CD14-positive monocyte (primary cell): ENCODE results near the gene CNFN. TPM values are rescaled to one million over a fixed set of nuclear protein-coding genes. Genes with fewer than 3 reads are reported as not detected.
A peak's percentile ranks its signal among the peaks of the same experiment; 100 is the strongest.

ENCODE experiments used
- DNase-seq, 3 donors: peaks; one replicate each; pipeline ENCODE4 v3.0.0-alpha.2; 2011 to 2022
- H2AFZ ChIP-seq: 2 replicates; pipeline ENCODE4 v1.6.0; 2012; ENCODE audit warnings: mild to moderate bottlenecking, low read depth, low read length, inconsistent platforms; ENCODE audit not compliant: insufficient read depth, poor library complexity, severe bottlenecking
- H3K27ac ChIP-seq, 2 donors: 1 replicate in 1 of 2; 2 replicates in 1 of 2; pipeline ENCODE4 v1.5.1; 2012 to 2013; ENCODE audit warnings: low read length in 2 of 2, control low read depth in 1 of 2, inconsistent platforms in 1 of 2, low read depth in 1 of 2, mild to moderate bottlenecking in 1 of 2
- H3K27me3 ChIP-seq, 2 donors: one replicate each; pipeline versions ENCODE4 v1.6.0 to v1.6.1; 2011 to 2013; ENCODE audit warnings: low read length in 2 of 2; ENCODE audit not compliant: control insufficient read depth in 2 of 2, insufficient read depth in 2 of 2
- H3K36me3 ChIP-seq, 2 donors: replicated peaks in 1 of 2; 1 replicate in 1 of 2; 2 replicates in 1 of 2; pipeline versions ENCODE4 v1.5.1 to v1.6.1; 2012 to 2013; ENCODE audit warnings: low read length in 2 of 2, control low read depth in 1 of 2, inconsistent platforms in 1 of 2, mild to moderate bottlenecking in 1 of 2; ENCODE audit not compliant: insufficient read depth in 2 of 2, control insufficient read depth in 1 of 2
- H3K4me1 ChIP-seq, 2 donors: 1 replicate in 1 of 2; 2 replicates in 1 of 2; pipeline versions ENCODE4 v1.5.1 to v1.6.1; 2012 to 2013; ENCODE audit warnings: low read length in 2 of 2, control low read depth in 1 of 2, inconsistent platforms in 1 of 2, mild to moderate bottlenecking in 1 of 2, moderate library complexity in 1 of 2; ENCODE audit not compliant: insufficient read depth in 2 of 2, control insufficient read depth in 1 of 2
- H3K4me2 ChIP-seq: replicated peaks from 2 replicates; pipeline ENCODE3; 2012; ENCODE audit warnings: low read length, moderate library complexity, mild to moderate bottlenecking; ENCODE audit not compliant: poor library complexity, severe bottlenecking; ENCODE audit errors: extremely low read depth
- H3K4me3 ChIP-seq, 3 experiments: fragments of 200-600 bp in 1 of 3; sonication (generic) in 1 of 3; replicated peaks in 1 of 3; 1 replicate in 2 of 3; 2 replicates in 1 of 3; pipeline ENCODE4 v1.5.1; 2011 to 2013; ENCODE audit warnings: low read length in 3 of 3, mild to moderate bottlenecking in 3 of 3, control low read depth in 2 of 3, low read depth in 2 of 3, inconsistent platforms in 1 of 3, moderate library complexity in 1 of 3
- H3K79me2 ChIP-seq: 2 replicates; pipeline ENCODE4 v1.6.0; 2012; ENCODE audit warnings: mild to moderate bottlenecking, control low read depth, inconsistent platforms, low read length, moderate library complexity; ENCODE audit not compliant: insufficient read depth
- H3K9ac ChIP-seq: 2 replicates; pipeline ENCODE4 v1.6.0; 2017; ENCODE audit warnings: low read length, mild to moderate bottlenecking; ENCODE audit not compliant: insufficient read depth, poor library complexity, severe bottlenecking
- H3K9me3 ChIP-seq, 2 donors: replicated peaks in 1 of 2; 1 replicate in 1 of 2; 2 replicates in 1 of 2; pipeline versions ENCODE4 v1.5.1 to v1.6.1; 2012 to 2013; ENCODE audit warnings: low read length in 2 of 2, control low read depth in 1 of 2; ENCODE audit not compliant: control insufficient read depth in 1 of 2, insufficient read depth in 1 of 2
- H4K20me1 ChIP-seq: 2 replicates; pipeline ENCODE4 v1.6.0; 2012; ENCODE audit warnings: mild to moderate bottlenecking, low read length, control low read depth, moderate library complexity; ENCODE audit not compliant: insufficient read depth
- H3K27ac Mint-ChIP-seq, 7 donors: one replicate each; pipeline ENCODE4 v1.8.0; 2020; ENCODE audit warnings: mild to moderate bottlenecking in 7 of 7, mixed read lengths in 7 of 7, moderate library complexity in 6 of 7, inconsistent platforms in 2 of 7
- H3K27me3 Mint-ChIP-seq, 3 donors: one replicate each; pipeline ENCODE4 v1.8.0; 2021 to 2022; ENCODE audit warnings: low read depth in 3 of 3, mild to moderate bottlenecking in 3 of 3, mixed read lengths in 3 of 3, moderate library complexity in 3 of 3, inconsistent platforms in 1 of 3
- H3K36me3 Mint-ChIP-seq, 2 donors: one replicate each; pipeline ENCODE4 v1.8.0; 2020; ENCODE audit warnings: mixed read lengths in 2 of 2, inconsistent platforms in 1 of 2, mild to moderate bottlenecking in 1 of 2
- H3K4me1 Mint-ChIP-seq: one replicate; pipeline ENCODE4 v1.8.0; 2020; ENCODE audit warnings: mild to moderate bottlenecking, mixed read lengths
- H3K4me3 Mint-ChIP-seq, 2 donors: one replicate each; pipeline ENCODE4 v1.8.0; 2020; ENCODE audit warnings: mild to moderate bottlenecking in 2 of 2, mixed read lengths in 2 of 2, moderate library complexity in 1 of 2
- H3K9me3 Mint-ChIP-seq, 7 donors: one replicate each; pipeline ENCODE4 v1.8.0; 2020 to 2022; ENCODE audit warnings: mixed read lengths in 7 of 7, mild to moderate bottlenecking in 6 of 7, moderate library complexity in 6 of 7, inconsistent platforms in 2 of 7
- WGBS: methylation state at CpG from one replicate; pipeline ENCODE4 v1.1.5; 2013; ENCODE audit warnings: missing lambda C conversion rate; ENCODE audit not compliant: insufficient coverage; 5-methylcytosine and 5-hydroxymethylcytosine counted together
- intact Hi-C, 2 donors: fragments of 100-400 bp; cut with micrococcal nuclease; formaldehyde crosslinking; loops; one replicate each; pipeline versions ENCODE4 v1.15.0 to v1.15.1; 2023
- polyA plus RNA-seq, 3 donors: library from polyadenylated mRNA; depleted of rRNA in 1 of 3; unstranded in 2 of 3; stranded (reverse) in 1 of 3; fragments of 300-500 nt in 2 of 3; fragments of >200 nt in 1 of 3; fragmentation: Illumina TruSeq in 2 of 3; gene quantifications; 1 replicate in 2 of 3; 2 replicates in 1 of 3; pipeline ENCODE4 v1.2.3, GENCODE V29; 2012 to 2021
- TF ChIP-seq, protein P1 (sequence below): fragments of 200-600 bp; IDR thresholded peaks from one replicate; pipeline ENCODE4 v1.8.0; 2022; ENCODE audit warnings: antibody characterized with exemption, mild to moderate bottlenecking

Gene CNFN
- polyA plus RNA-seq, 3 donors: 0.64 to 6.4 (median 3.4) TPM

DNA sequence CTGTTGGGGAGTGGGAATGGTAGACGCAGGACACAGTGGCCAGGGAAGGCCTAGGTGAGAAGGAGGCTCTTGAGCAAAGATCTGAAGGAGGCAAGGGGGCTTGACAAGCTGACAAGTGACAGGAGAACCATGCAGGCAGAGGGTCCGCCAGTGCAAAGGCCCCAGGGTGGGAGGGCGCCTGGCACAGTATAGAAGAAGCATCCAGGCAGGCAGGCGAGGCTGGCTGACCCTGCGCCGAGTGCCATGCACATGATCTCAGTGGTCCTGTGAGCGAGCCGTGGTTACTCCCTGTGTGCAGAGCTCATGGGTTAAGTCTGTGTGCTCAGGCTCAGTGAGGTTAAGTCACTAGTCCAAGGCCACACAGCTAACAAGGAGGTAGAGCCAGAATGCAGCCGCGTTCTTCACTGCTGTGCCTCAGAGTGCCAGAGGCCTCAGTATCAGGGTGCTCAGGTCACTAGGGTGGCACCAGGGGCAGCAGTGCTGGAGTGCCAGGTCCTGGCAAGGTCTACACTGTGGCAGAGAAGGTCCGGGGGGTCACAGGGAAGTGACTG is 15.2 kb downstream of the CNFN start:
- Histone ChIP-seq H3K27me3 (no peaks in the 10 kb centered on the region), H3K9me3 (no peaks in the 10 kb centered on the region), H3K27ac (no peak overlapping the region), H3K9ac (no peak overlapping the region), H3K4me3 (no peak overlapping the region), H2AFZ (no peak overlapping the region), H3K36me3 (peaks cover 0 to 3% of the 10 kb centered on the region in 2 donors), H4K20me1 (no peaks in the 10 kb centered on the region), H3K79me2 (no peaks in the 10 kb centered on the region), H3K4me1 (peaks cover 7 to 10% of the 10 kb centered on the region in 2 donors), H3K4me2 (no peak overlapping the region)
- H3K9me3 Mint-ChIP-seq: peaks cover 0 to 2% (median 0%) of the 10 kb centered on the region in 7 donors
- DNase-seq: no peak
- WGBS: 98% methylated on average over 10 of the region's 11 CpGs
- peaks cover 10% of the 10 kb centered on the region for H3K4me1 Mint-ChIP-seq
- H3K4me3 Mint-ChIP-seq: no peak overlapping the region
- peaks cover 0 to 9% (median 6%) of the 10 kb centered on the region in 3 donors for H3K27me3 Mint-ChIP-seq
- H3K36me3 Mint-ChIP-seq: peaks cover 6 to 12% of the 10 kb centered on the region in 2 donors
- no peak overlapping the region for H3K27ac Mint-ChIP-seq
- TF ChIP-seq, protein P1, sequence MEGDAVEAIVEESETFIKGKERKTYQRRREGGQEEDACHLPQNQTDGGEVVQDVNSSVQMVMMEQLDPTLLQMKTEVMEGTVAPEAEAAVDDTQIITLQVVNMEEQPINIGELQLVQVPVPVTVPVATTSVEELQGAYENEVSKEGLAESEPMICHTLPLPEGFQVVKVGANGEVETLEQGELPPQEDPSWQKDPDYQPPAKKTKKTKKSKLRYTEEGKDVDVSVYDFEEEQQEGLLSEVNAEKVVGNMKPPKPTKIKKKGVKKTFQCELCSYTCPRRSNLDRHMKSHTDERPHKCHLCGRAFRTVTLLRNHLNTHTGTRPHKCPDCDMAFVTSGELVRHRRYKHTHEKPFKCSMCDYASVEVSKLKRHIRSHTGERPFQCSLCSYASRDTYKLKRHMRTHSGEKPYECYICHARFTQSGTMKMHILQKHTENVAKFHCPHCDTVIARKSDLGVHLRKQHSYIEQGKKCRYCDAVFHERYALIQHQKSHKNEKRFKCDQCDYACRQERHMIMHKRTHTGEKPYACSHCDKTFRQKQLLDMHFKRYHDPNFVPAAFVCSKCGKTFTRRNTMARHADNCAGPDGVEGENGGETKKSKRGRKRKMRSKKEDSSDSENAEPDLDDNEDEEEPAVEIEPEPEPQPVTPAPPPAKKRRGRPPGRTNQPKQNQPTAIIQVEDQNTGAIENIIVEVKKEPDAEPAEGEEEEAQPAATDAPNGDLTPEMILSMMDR: no peak
- intact Hi-C loops: no loop called here

DNA sequence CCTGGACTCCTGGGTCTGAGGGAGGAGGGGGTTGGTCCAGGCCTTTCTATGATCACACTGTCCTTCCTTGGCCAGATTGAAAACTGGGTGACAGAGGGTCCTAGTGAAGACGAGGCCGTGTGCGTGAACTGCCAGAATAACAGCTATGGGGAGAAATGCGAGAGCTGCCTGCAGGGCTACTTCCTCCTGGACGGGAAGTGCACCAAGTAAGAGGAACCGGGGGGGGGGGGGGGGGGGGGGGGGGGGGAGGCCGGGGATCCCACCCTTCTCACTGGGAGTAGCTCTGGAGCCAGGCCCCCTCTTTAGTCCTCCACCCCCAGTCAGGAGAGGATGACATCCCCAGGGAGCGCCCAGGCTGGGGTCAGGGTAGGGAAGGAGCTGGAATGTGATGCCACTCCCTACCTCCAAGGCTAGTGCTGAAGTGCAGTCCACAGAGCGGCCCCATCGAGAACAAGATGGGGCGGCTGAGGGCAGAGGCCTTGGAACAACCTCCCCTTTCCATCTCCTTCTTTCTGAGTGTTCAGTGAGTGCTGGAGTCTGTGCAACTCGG is 19.4 kb downstream of the CNFN start:
- peak; percentile 21 to 40 (median 36) for DNase-seq
- Mint-ChIP-seq H3K4me3 (peak overlapping the region; percentile 66 to 87), H3K9me3 (peaks cover 0 to 4% (median 0%) of the 10 kb centered on the region in 7 donors), H3K27ac (peak overlapping the region in 3 of 7 donors; percentile 15 to 70 (median 38)), H3K27me3 (peaks cover 0 to 2% (median 0%) of the 10 kb centered on the region in 3 donors), H3K36me3 (peaks cover 5 to 9% of the 10 kb centered on the region in 2 donors), H3K4me1 (peaks cover 13% of the 10 kb centered on the region)
- Histone ChIP-seq H3K4me1 (peaks cover 12 to 13% of the 10 kb centered on the region in 2 donors), H3K27me3 (no peaks in the 10 kb centered on the region), H4K20me1 (no peaks in the 10 kb centered on the region), H3K36me3 (peaks cover 0 to under 1% of the 10 kb centered on the region in 2 donors), H3K9me3 (no peaks in the 10 kb centered on the region), H3K4me2 (peak overlapping the region; percentile 51), H3K79me2 (no peaks in the 10 kb centered on the region), H3K9ac (peak overlapping the region; percentile 42), H2AFZ (peak overlapping the region; percentile 75), H3K4me3 (peak overlapping the region in 2 of 3 experiments; percentile 9 to 64), H3K27ac (peak overlapping the region in 1 of 2 donors; percentile 37)
- intact Hi-C loops: no loop called here
- TF ChIP-seq, protein P1: no peak
- 100% methylated on average over 1 of the region's 12 CpGs for WGBS
